KG1 (cell line): ENCODE measurements around the gene CNNM3.
"Not testable (repeated sequence)": the region's sequence is repeated elsewhere in the genome, so short reads cannot be mapped to it uniquely, and the experiment has no call there.

Source experiments
- DNase-seq: peaks from one replicate; lab custom pipeline; 2025; lab: John Stamatoyannopoulos, UW

CNNM3 gene

GRCh38 chr2:96816127-96816835 is at the start of gene CNNM3:
Gene CNNM3, plus strand, starts transcription at chr2:96816268. Its CDS starts 10 bp downstream, at chr2:96816278.
- DNase-seq: peak; percentile 91

- no peak for DNase-seq
These were observed 48.8 kb upstream of the CNNM3 start for GRCh38 chr2:96767135-96767871.

GRCh38 chr2:96768083-96768561 is 47.9 kb upstream of the CNNM3 start:
- no peak for DNase-seq

GRCh38 chr2:96769814-96770213 is 46.3 kb upstream of the CNNM3 start:
- DNase-seq: no peak

- DNase-seq: no peak
These were observed 45.4 kb upstream of the CNNM3 start for GRCh38 chr2:96770442-96771202.

- DNase-seq: no peak
These were observed 44.1 kb upstream of the CNNM3 start for GRCh38 chr2:96771796-96772618.

- DNase-seq: no peak
These were observed 43.0 kb upstream of the CNNM3 start for GRCh38 chr2:96772903-96773671.

- DNase-seq: no peak
These were observed 42.1 kb upstream of the CNNM3 start for GRCh38 chr2:96773922-96774321.

GRCh38 chr2:96775160-96775559 is 40.9 kb upstream of the CNNM3 start:
- no peak for DNase-seq

GRCh38 chr2:96783388-96783787 is 32.7 kb upstream of the CNNM3 start:
- no peak for DNase-seq

- DNase-seq: no peak
These were observed 28.7 kb upstream of the CNNM3 start for GRCh38 chr2:96787411-96787810.

GRCh38 chr2:96788442-96789244 is 27.4 kb upstream of the CNNM3 start:
- DNase-seq: no peak

GRCh38 chr2:96789245-96789617 is 26.8 kb upstream of the CNNM3 start:
- no peak for DNase-seq

- no peak for DNase-seq
These were observed 23.0 kb upstream of the CNNM3 start for GRCh38 chr2:96792772-96793749.

GRCh38 chr2:96795076-96795475 is 21.0 kb upstream of the CNNM3 start:
- DNase-seq: no peak

- DNase-seq: not testable (repeated sequence)
These were observed 19.6 kb upstream of the CNNM3 start for GRCh38 chr2:96796497-96796896.

GRCh38 chr2:96797066-96797625 is 18.9 kb upstream of the CNNM3 start:
- no peak for DNase-seq
